Activated CD4-positive, alpha-beta memory T cell treated with anti-CD3 and anti-CD28 coated beads, Interleukin-2, amount 10 ng/mL, durations not matched to agents 7 days and 5 days (primary cell): ENCODE data around the gene METTL6. TPM values are rescaled to one million over a fixed set of nuclear protein-coding genes. Genes with fewer than 3 reads are reported as not detected.
"Not testable (repeated sequence)": the region's sequence is repeated elsewhere in the genome, so short reads cannot be mapped to it uniquely, and the experiment has no call there.

ENCODE experiments used
- CTCF ChIA-PET: fragments of 350-600 bp; sonication (Branson Sonifier 250); formaldehyde crosslinking; loops from one replicate; lab custom pipeline; 2021; ENCODE audit warnings: antibody characterized with exemption, inconsistent platforms; lab: Charles Lee
- POLR2A ChIA-PET: fragments of 350-600 bp; sonication (Branson Sonifier 250); formaldehyde crosslinking; loops from one replicate; lab custom pipeline; 2021; ENCODE audit warnings: antibody characterized with exemption; lab: Charles Lee
- DNase-seq: peaks from one replicate; pipeline ENCODE4 v3.0.0-alpha.2; 2020
- H3K27ac Mint-ChIP-seq: one replicate; pipeline ENCODE4 v1.8.0; 2021; ENCODE audit warnings: mild to moderate bottlenecking, mixed read lengths
- H3K27me3 Mint-ChIP-seq: one replicate; pipeline ENCODE4 v1.8.0; 2021; ENCODE audit warnings: mixed read lengths
- H3K36me3 Mint-ChIP-seq: one replicate; pipeline ENCODE4 v1.8.0; 2021; ENCODE audit warnings: low read depth, mixed read lengths
- H3K4me1 Mint-ChIP-seq: one replicate; pipeline ENCODE4 v1.8.0; 2021; ENCODE audit warnings: mixed read lengths
- H3K4me3 Mint-ChIP-seq: one replicate; pipeline ENCODE4 v1.8.0; 2021; ENCODE audit warnings: mild to moderate bottlenecking, mixed read lengths
- H3K9me3 Mint-ChIP-seq: one replicate; pipeline ENCODE4 v1.8.0; 2021; ENCODE audit warnings: mixed read lengths
- total RNA-seq, 2 experiments: library from RNA; stranded (reverse); gene quantifications; one replicate each; pipeline ENCODE4 v1.2.3, GENCODE V29; 2021

METTL6 gene
- total RNA-seq, 2 experiments from 2014 or later, result 16.1 TPM

- DNase-seq, H3K4me1 Mint-ChIP-seq, H3K9me3 Mint-ChIP-seq, POLR2A ChIA-PET, CTCF ChIA-PET, H3K27me3 Mint-ChIP-seq, H3K4me3 Mint-ChIP-seq, H3K27ac Mint-ChIP-seq: not testable (repeated sequence)
- H3K36me3 Mint-ChIP-seq, result peaks cover 39% of the 10 kb centered on the region
Measured at GRCh38 chr3:15410966-15411365, 16.4 kb downstream of the METTL6 start.

- Mint-ChIP-seq H3K4me3 (no peak overlapping the region), H3K9me3 (no peaks in the 10 kb centered on the region), H3K36me3 (peaks cover 27% of the 10 kb centered on the region), H3K4me1 (no peaks in the 10 kb centered on the region), H3K27ac (no peak overlapping the region), H3K27me3 (no peaks in the 10 kb centered on the region)
- DNase-seq, result no peak
- ChIA-PET CTCF (no interaction called here), POLR2A (no interaction called here)
Measured at GRCh38 chr3:15409774-15410173, 17.6 kb downstream of the METTL6 start.

- H3K9me3 Mint-ChIP-seq, result no peaks in the 10 kb centered on the region
- ChIA-PET POLR2A (no interaction called here), CTCF (interaction anchor here (0.9 to 10.0 kb wide), 4 partner anchors 77 to 205 kb away, joined by 3 to 181 read pairs (median 8); partner anchors contain the start of gene SH3BP5)
- no peak overlapping the region for H3K27ac Mint-ChIP-seq
- no peaks in the 10 kb centered on the region for H3K4me1 Mint-ChIP-seq
- DNase-seq, result no peak
- H3K4me3 Mint-ChIP-seq, result no peak overlapping the region
- peaks cover 22% of the 10 kb centered on the region for H3K36me3 Mint-ChIP-seq
- H3K27me3 Mint-ChIP-seq, result no peaks in the 10 kb centered on the region
Measured at GRCh38 chr3:15409239-15409638, 18.1 kb downstream of the METTL6 start.

- peaks cover 12% of the 10 kb centered on the region for H3K4me1 Mint-ChIP-seq
- CTCF ChIA-PET, result interaction anchor here (0.8 to 10.0 kb wide), 31 partner anchors 9 to 300 kb away, joined by 3 to 181 read pairs (median 4); partner anchors contain the start of genes CAPN7 and SH3BP5
- H3K27ac Mint-ChIP-seq, result no peak overlapping the region
- H3K4me3 Mint-ChIP-seq, result no peak overlapping the region
- POLR2A ChIA-PET, result interaction anchor here (0.6 to 2.2 kb wide), 8 partner anchors 72 to 203 kb away, joined by 3 to 10 read pairs (median 4); partner anchors contain the start of gene CAPN7
- H3K9me3 Mint-ChIP-seq, result no peaks in the 10 kb centered on the region
- peaks cover 3% of the 10 kb centered on the region for H3K36me3 Mint-ChIP-seq
- DNase-seq, result peak; percentile 22
- H3K27me3 Mint-ChIP-seq, result no peaks in the 10 kb centered on the region
Measured at GRCh38 chr3:15405448-15406050, 21.8 kb downstream of the METTL6 start.

- Mint-ChIP-seq H3K36me3 (peaks cover 3% of the 10 kb centered on the region), H3K27me3 (no peaks in the 10 kb centered on the region), H3K9me3 (no peaks in the 10 kb centered on the region), H3K4me1 (peaks cover 20% of the 10 kb centered on the region), H3K27ac (no peak overlapping the region), H3K4me3 (no peak overlapping the region)
- DNase-seq, result no peak
- ChIA-PET CTCF (interaction anchor here (0.6 to 10.0 kb wide), 29 partner anchors 10 to 299 kb away, joined by 3 to 181 read pairs (median 4); partner anchors contain the start of genes CAPN7 and SH3BP5), POLR2A (interaction anchor here (0.6 to 1.5 kb wide), 8 partner anchors 72 to 202 kb away, joined by 3 to 6 read pairs (median 3); no protein-coding TSS in a partner anchor)
Measured at GRCh38 chr3:15404767-15405166, 22.6 kb downstream of the METTL6 start.

- ChIA-PET POLR2A (interaction anchor here (1.5 kb wide), 1 partner anchor 136 kb away, joined by 3 read pairs; no protein-coding TSS in a partner anchor), CTCF (interaction anchor here (0.6 to 10.0 kb wide), 4 partner anchors 56 to 200 kb away, joined by 3 to 181 read pairs (median 41); partner anchors contain the start of gene CAPN7)
- H3K27ac Mint-ChIP-seq, result no peak overlapping the region
- H3K4me1 Mint-ChIP-seq, result peaks cover 28% of the 10 kb centered on the region
- H3K27me3 Mint-ChIP-seq, result no peaks in the 10 kb centered on the region
- DNase-seq, result no peak
- H3K9me3 Mint-ChIP-seq, result no peaks in the 10 kb centered on the region
- H3K4me3 Mint-ChIP-seq, result no peak overlapping the region
- peaks cover 3% of the 10 kb centered on the region for H3K36me3 Mint-ChIP-seq
Measured at GRCh38 chr3:15403965-15404364, 23.4 kb downstream of the METTL6 start.

- no peak for DNase-seq
- H3K4me1 Mint-ChIP-seq, result peaks cover 28% of the 10 kb centered on the region
- H3K4me3 Mint-ChIP-seq, result no peak overlapping the region
- H3K36me3 Mint-ChIP-seq, result peaks cover 3% of the 10 kb centered on the region
- no peaks in the 10 kb centered on the region for H3K27me3 Mint-ChIP-seq
- CTCF ChIA-PET, result interaction anchor here (0.5 to 10.0 kb wide), 2 partner anchors 64 to 135 kb away, joined by 3 to 181 read pairs; no protein-coding TSS in a partner anchor
- no peak overlapping the region for H3K27ac Mint-ChIP-seq
- POLR2A ChIA-PET, result interaction anchor here (1.5 kb wide), 1 partner anchor 136 kb away, joined by 3 read pairs; no protein-coding TSS in a partner anchor
- H3K9me3 Mint-ChIP-seq, result no peaks in the 10 kb centered on the region
Measured at GRCh38 chr3:15403495-15403894, 23.8 kb downstream of the METTL6 start.

- POLR2A ChIA-PET, result interaction anchor here (1.3 kb wide), 1 partner anchor 199 kb away, joined by 3 read pairs; no protein-coding TSS in a partner anchor
- DNase-seq, result no peak
- CTCF ChIA-PET, result interaction anchor here (10.0 kb wide), 1 partner anchor 134 kb away, joined by 181 read pairs; no protein-coding TSS in a partner anchor
Measured at GRCh38 chr3:15401936-15402335, 25.4 kb downstream of the METTL6 start.

GRCh38 chr3:15399970-15400369 is 27.4 kb downstream of the METTL6 start:
- POLR2A ChIA-PET, result no interaction called here
- Mint-ChIP-seq H3K4me3 (no peak overlapping the region), H3K27me3 (peaks cover 1% of the 10 kb centered on the region), H3K4me1 (peaks cover 32% of the 10 kb centered on the region), H3K9me3 (no peaks in the 10 kb centered on the region), H3K27ac (peak overlapping the region; percentile 37), H3K36me3 (peaks cover 4% of the 10 kb centered on the region)
- peak; percentile 25 for DNase-seq
- CTCF ChIA-PET, result interaction anchor here (0.8 to 10.0 kb wide), 3 partner anchors 132 to 231 kb away, joined by 4 to 181 read pairs (median 6); no protein-coding TSS in a partner anchor

More at GRCh38 chr3:15401936-15402335, 25.4 kb downstream of the METTL6 start:
- peaks cover 4% of the 10 kb centered on the region for H3K36me3 Mint-ChIP-seq
- H3K4me3 Mint-ChIP-seq, result no peak overlapping the region
- H3K27me3 Mint-ChIP-seq, result no peaks in the 10 kb centered on the region
- peaks cover 32% of the 10 kb centered on the region for H3K4me1 Mint-ChIP-seq
- H3K9me3 Mint-ChIP-seq, result no peaks in the 10 kb centered on the region
- no peak overlapping the region for H3K27ac Mint-ChIP-seq

- H3K4me1 Mint-ChIP-seq, result peaks cover 32% of the 10 kb centered on the region
- H3K27ac Mint-ChIP-seq, CTCF ChIA-PET, H3K4me3 Mint-ChIP-seq, H3K36me3 Mint-ChIP-seq, H3K9me3 Mint-ChIP-seq, DNase-seq, H3K27me3 Mint-ChIP-seq: not testable (repeated sequence)
- POLR2A ChIA-PET, result interaction anchor here (0.7 kb wide), 1 partner anchor 228 kb away, joined by 3 read pairs; no protein-coding TSS in a partner anchor
Measured at GRCh38 chr3:15398731-15399133, 28.6 kb downstream of the METTL6 start.

GRCh38 chr3:15393252-15393651 is 34.1 kb downstream of the METTL6 start:
- H3K27me3 Mint-ChIP-seq, H3K36me3 Mint-ChIP-seq, H3K27ac Mint-ChIP-seq, H3K4me3 Mint-ChIP-seq, DNase-seq, H3K9me3 Mint-ChIP-seq, CTCF ChIA-PET, H3K4me1 Mint-ChIP-seq, POLR2A ChIA-PET: not testable (repeated sequence)

- ChIA-PET CTCF (interaction anchor here (0.5 to 1.0 kb wide), 4 partner anchors 9 to 123 kb away, joined by 3 to 5 read pairs (median 3); partner anchors contain the start of gene SH3BP5), POLR2A (no interaction called here)
- Mint-ChIP-seq H3K36me3 (no peaks in the 10 kb centered on the region), H3K9me3 (no peaks in the 10 kb centered on the region), H3K27me3 (peaks cover 4% of the 10 kb centered on the region), H3K4me1 (peaks cover 4% of the 10 kb centered on the region), H3K4me3 (no peak overlapping the region), H3K27ac (no peak overlapping the region)
- DNase-seq, result no peak
Measured at GRCh38 chr3:15391007-15391406, 36.3 kb downstream of the METTL6 start.

- Mint-ChIP-seq H3K27me3 (peaks cover 4% of the 10 kb centered on the region), H3K4me3 (no peak overlapping the region), H3K4me1 (peaks cover 4% of the 10 kb centered on the region), H3K36me3 (no peaks in the 10 kb centered on the region), H3K27ac (no peak overlapping the region), H3K9me3 (no peaks in the 10 kb centered on the region)
- ChIA-PET POLR2A (no interaction called here), CTCF (interaction anchor here (0.5 to 1.0 kb wide), 4 partner anchors 9 to 122 kb away, joined by 3 to 5 read pairs (median 3); partner anchors contain the start of gene SH3BP5)
- DNase-seq, result no peak
Measured at GRCh38 chr3:15390460-15390859, 36.9 kb downstream of the METTL6 start.
